Activated CD8-positive, alpha-beta T cell treated with anti-CD3 and anti-CD28 coated beads for 36 hours (primary cell): ENCODE measurements around the gene ZBTB37. TPM values are rescaled to one million over a fixed set of nuclear protein-coding genes. Genes with fewer than 3 reads are reported as not detected.
"Not testable (repeated sequence)": the region's sequence is repeated elsewhere in the genome, so short reads cannot be mapped to it uniquely, and the experiment has no call there.

Experiments used
- ATAC-seq: fragments of 200-7000 bp; cut with Tn5 transposase; one replicate; pipeline ENCODE4 v1.10.0; 2021; ENCODE audit warnings: mild to moderate bottlenecking, moderate library complexity
- CTCF ChIA-PET: fragments of 350-600 bp; sonication (Branson Sonifier 250); formaldehyde crosslinking; loops from one replicate; lab custom pipeline; 2021; ENCODE audit warnings: antibody characterized with exemption; lab: Charles Lee
- POLR2A ChIA-PET: fragments of 350-600 bp; sonication (Branson Sonifier 250); formaldehyde crosslinking; loops from one replicate; lab custom pipeline; 2021; ENCODE audit warnings: antibody characterized with exemption; lab: Charles Lee
- DNase-seq: peaks from one replicate; pipeline ENCODE4 v3.0.0-alpha.2; 2020
- H3K27ac Mint-ChIP-seq: one replicate; pipeline ENCODE4 v1.8.0; 2021; ENCODE audit warnings: mild to moderate bottlenecking, mixed read lengths
- H3K27me3 Mint-ChIP-seq: one replicate; pipeline ENCODE4 v1.8.0; 2021; ENCODE audit warnings: mixed read lengths
- H3K36me3 Mint-ChIP-seq: one replicate; pipeline ENCODE4 v1.8.0; 2021; ENCODE audit warnings: low read depth, mixed read lengths
- H3K4me1 Mint-ChIP-seq: one replicate; pipeline ENCODE4 v1.8.0; 2021; ENCODE audit warnings: low read depth, mixed read lengths
- H3K4me3 Mint-ChIP-seq: one replicate; pipeline ENCODE4 v1.8.0; 2021; ENCODE audit warnings: mild to moderate bottlenecking, moderate library complexity, mixed read lengths
- H3K9me3 Mint-ChIP-seq: one replicate; pipeline ENCODE4 v1.8.0; 2021; ENCODE audit warnings: mixed read lengths
- intact Hi-C: fragments of 100-400 bp; cut with micrococcal nuclease; formaldehyde crosslinking; loops from one replicate; pipeline ENCODE4 v1.10.0; 2022
- total RNA-seq, 2 experiments: library from RNA; stranded (reverse); gene quantifications; one replicate each; pipeline ENCODE4 v1.2.3, GENCODE V29; 2021
- TF ChIP-seq, protein P1 (sequence below): fragments of 200-600 bp; IDR thresholded peaks from one replicate; pipeline ENCODE4 v1.8.0; 2022; ENCODE audit warnings: antibody characterized with exemption, mild to moderate bottlenecking

ZBTB37 gene
- total RNA-seq, 2 experiments from 2014 or later: 7.6 to 7.9 TPM

DNA sequence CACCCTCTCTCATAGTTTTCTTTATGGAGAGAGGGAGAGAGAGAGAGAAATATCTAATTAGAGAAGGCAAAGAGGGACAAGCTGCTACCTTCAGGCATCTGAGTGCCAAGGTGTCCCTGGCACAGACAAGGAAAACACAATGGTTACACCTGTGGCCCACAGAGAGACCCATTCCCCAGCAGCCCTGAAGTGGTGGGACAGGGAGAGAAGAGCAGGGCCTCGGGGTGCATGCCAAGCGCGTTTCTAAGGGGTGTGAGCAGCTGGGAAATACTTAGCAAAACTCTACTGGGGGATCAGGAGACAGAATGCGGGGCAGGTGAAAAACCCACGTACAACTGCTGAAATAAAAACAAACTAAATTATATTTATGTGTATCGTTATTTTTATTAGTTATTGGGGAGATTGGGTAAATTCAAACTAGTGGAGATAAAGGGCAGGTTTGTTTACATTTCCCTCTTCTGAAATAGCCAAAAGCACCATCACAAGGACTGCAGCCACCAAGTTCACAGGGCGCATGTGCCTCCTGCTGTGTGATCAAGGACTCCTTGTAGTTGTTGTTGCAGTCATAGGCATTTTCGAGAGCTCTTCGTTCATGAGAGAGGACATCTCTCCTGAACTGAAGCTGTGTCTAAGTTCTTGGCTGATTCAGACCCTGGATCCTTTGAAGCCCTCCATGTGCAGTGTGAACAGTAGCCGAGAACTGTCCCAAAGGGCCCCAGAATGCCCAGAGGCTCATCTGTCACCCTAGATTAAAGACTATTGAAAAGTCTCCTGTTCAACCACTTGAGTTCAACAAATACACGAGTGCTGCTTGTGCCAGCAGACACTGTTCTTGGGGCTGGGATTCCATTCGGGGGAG, 49.7 kb downstream of the ZBTB37 start:
- no peaks in the 10 kb centered on the region for H3K36me3 Mint-ChIP-seq
- CTCF ChIA-PET: no interaction called here
- POLR2A ChIA-PET: no interaction called here
- H3K27ac Mint-ChIP-seq: no peak overlapping the region
- H3K27me3 Mint-ChIP-seq: no peaks in the 10 kb centered on the region
- TF ChIP-seq, protein P1, sequence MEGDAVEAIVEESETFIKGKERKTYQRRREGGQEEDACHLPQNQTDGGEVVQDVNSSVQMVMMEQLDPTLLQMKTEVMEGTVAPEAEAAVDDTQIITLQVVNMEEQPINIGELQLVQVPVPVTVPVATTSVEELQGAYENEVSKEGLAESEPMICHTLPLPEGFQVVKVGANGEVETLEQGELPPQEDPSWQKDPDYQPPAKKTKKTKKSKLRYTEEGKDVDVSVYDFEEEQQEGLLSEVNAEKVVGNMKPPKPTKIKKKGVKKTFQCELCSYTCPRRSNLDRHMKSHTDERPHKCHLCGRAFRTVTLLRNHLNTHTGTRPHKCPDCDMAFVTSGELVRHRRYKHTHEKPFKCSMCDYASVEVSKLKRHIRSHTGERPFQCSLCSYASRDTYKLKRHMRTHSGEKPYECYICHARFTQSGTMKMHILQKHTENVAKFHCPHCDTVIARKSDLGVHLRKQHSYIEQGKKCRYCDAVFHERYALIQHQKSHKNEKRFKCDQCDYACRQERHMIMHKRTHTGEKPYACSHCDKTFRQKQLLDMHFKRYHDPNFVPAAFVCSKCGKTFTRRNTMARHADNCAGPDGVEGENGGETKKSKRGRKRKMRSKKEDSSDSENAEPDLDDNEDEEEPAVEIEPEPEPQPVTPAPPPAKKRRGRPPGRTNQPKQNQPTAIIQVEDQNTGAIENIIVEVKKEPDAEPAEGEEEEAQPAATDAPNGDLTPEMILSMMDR: no peak
- H3K4me3 Mint-ChIP-seq: no peak overlapping the region
- H3K4me1 Mint-ChIP-seq: no peaks in the 10 kb centered on the region
- intact Hi-C loops: no loop called here
- no peak for ATAC-seq
- no peaks in the 10 kb centered on the region for H3K9me3 Mint-ChIP-seq
- DNase-seq: no peak

DNA sequence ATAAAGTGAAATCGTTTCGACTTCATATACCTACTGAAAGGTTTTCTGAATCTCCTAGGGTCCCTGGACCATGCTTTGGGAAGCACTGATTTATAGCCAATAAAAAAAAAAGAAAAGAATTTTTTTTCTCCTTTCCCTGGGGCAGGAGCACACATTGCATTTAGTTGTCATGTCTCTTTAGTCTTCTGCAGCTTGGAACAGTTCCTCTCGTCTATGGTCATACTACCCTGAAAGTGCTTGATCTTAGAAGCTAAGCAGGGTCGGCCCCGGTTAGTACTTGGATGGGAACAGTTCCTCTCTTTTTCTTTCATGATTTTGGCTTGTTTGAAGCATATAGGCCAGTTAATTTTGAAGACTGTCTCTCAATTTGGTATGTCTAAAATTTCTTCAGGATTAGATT, 52.7 kb downstream of the ZBTB37 start:
- H3K36me3 Mint-ChIP-seq: no peaks in the 10 kb centered on the region
- ATAC-seq: no peak
- CTCF ChIA-PET: no interaction called here
- no peaks in the 10 kb centered on the region for H3K9me3 Mint-ChIP-seq
- no peak overlapping the region for H3K4me3 Mint-ChIP-seq
- intact Hi-C loops: no loop called here
- no peak for DNase-seq
- no peaks in the 10 kb centered on the region for H3K27me3 Mint-ChIP-seq
- no peaks in the 10 kb centered on the region for H3K4me1 Mint-ChIP-seq
- POLR2A ChIA-PET: interaction anchor here (0.6 to 0.7 kb wide), 2 partner anchors 131 to 232 kb away, joined by 3 read pairs; no protein-coding TSS in a partner anchor
- H3K27ac Mint-ChIP-seq: no peak overlapping the region
- TF ChIP-seq, protein P1: no peak

DNA sequence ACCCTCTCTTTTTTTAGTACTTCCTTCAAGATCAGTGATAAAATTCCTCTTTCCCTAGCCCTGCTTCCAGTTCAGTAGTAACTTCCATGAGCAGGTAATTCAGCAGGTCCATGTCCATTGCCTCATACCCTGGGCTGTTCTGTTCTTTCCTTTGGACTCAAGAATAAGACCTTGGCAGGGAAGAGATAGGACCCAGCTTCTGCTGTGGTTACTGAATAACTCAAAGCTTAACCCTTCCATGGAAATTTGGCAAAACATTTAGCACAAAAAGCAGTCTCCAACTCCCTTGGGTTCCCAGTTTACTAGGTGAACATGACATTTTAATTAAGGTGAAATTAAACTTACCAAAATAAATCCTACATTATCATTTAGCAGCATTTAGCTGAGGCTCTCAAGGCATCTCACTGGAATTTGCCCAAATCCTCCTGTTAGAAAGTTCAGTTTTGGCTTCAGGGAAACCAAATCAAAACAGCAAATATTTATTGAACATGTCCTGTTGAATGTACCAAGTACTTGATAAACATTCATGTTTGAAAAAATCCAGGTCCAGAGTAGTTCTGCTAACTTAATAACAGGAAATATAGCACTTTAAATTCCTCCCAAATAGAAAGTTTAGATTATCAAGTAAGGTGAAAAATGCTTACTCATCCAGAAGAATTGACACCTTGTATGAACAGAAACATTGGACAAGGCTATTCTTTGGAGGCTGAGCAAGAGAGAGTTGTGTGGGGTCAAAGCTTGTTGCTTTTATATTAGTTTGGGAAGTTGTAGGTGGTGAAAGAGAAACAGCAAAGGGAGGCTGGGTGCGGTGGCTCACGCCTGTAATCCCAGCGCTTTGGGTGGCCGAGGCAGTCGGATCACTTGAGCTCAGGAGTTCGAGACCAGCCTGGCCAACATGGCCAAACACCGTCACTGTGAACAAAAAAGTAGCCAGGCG, 57.4 kb downstream of the ZBTB37 start:
- peaks cover 3% of the 10 kb centered on the region for H3K36me3 Mint-ChIP-seq
- ChIA-PET CTCF (no interaction called here), POLR2A (interaction anchor here (1.0 kb wide), 1 partner anchor 10 kb away, joined by 3 read pairs; no protein-coding TSS in a partner anchor)
- intact Hi-C loops: no loop called here
- H3K27me3 Mint-ChIP-seq: no peaks in the 10 kb centered on the region
- no peaks in the 10 kb centered on the region for H3K4me1 Mint-ChIP-seq
- H3K9me3 Mint-ChIP-seq: peaks cover 3% of the 10 kb centered on the region
- ATAC-seq (no peak), DNase-seq (no peak)
- no peak overlapping the region for H3K27ac Mint-ChIP-seq
- TF ChIP-seq, protein P1: no peak
- no peak overlapping the region for H3K4me3 Mint-ChIP-seq

DNA sequence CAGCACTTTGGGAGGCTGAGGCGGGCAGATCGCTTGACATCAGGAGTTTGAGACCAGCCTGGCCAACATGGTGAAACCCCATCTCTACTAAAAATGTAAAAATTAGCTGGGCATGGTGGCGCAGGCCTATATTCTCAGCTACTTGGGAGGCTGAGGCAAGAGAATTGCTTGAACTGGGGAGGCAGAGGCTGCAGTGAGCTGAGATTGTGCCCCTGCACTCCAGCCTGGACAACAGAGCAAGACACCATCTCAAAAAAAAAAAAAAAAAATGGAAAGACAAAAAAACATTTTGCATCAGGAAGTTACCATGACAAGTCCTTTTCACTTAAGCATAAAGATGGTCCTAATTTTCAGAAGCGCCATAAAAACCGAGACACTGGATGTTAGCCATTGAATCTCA, 62.4 kb downstream of the ZBTB37 start:
- DNase-seq, POLR2A ChIA-PET, H3K36me3 Mint-ChIP-seq, ATAC-seq, H3K27me3 Mint-ChIP-seq, H3K9me3 Mint-ChIP-seq, H3K4me3 Mint-ChIP-seq, intact Hi-C loops, H3K27ac Mint-ChIP-seq, H3K4me1 Mint-ChIP-seq: not testable (repeated sequence)
- CTCF ChIA-PET: interaction anchor here (1.4 kb wide), 1 partner anchor 287 kb away, joined by 3 read pairs; no protein-coding TSS in a partner anchor

DNA sequence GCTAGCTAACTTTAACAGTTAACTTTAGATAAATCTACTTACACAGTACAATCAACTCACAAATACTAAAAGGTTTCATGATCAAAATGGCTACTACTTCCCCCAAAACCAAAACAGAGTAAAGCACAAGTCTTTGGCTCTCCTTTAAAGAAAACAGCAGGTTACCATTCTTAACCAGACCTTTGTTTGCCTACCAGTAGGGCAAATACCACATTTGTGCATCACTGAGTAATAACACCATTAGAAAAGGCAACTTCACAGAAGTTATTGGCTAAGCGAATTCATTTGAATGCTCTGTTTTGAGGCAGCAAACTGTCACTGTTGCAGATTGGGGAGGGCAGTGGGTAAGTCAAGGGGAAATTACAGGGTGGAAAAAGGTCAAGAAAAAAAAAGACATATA, 66.3 kb downstream of the ZBTB37 start:
- DNase-seq (no peak), ATAC-seq (no peak)
- CTCF ChIA-PET: no interaction called here

More for the DNA sequence above, 66.3 kb downstream of the ZBTB37 start:
- POLR2A ChIA-PET: no interaction called here
- peaks cover 3% of the 10 kb centered on the region for H3K9me3 Mint-ChIP-seq
- intact Hi-C loops: no loop called here
- no peak overlapping the region for H3K4me3 Mint-ChIP-seq
- no peaks in the 10 kb centered on the region for H3K27me3 Mint-ChIP-seq
- no peak overlapping the region for H3K27ac Mint-ChIP-seq
- peaks cover 16% of the 10 kb centered on the region for H3K36me3 Mint-ChIP-seq
- peaks cover 4% of the 10 kb centered on the region for H3K4me1 Mint-ChIP-seq
- TF ChIP-seq, protein P1: no peak
